Stimulated activated CD4-positive, alpha-beta T cell treated with anti-CD3 and anti-CD28 coated beads, Interleukin-12 subunit alpha, Interleukin-12 subunit beta, amount 100 ng/mL, for 4 hours (primary cell): ENCODE results near the gene HDAC9.

Experiments used
- DNase-seq: peaks from one replicate; pipeline ENCODE4 v3.0.0-alpha.2; 2020

HDAC9 gene

GRCh38 chr7:18526368-18526878 lies 30.9 kb downstream of the HDAC9 start:
- no peak for DNase-seq

GRCh38 chr7:18529239-18529638 lies 33.7 kb downstream of the HDAC9 start:
- no peak for DNase-seq

GRCh38 chr7:18530224-18531179 lies 35.0 kb downstream of the HDAC9 start:
- no peak for DNase-seq

GRCh38 chr7:18531539-18531938 lies 36.0 kb downstream of the HDAC9 start:
- no peak for DNase-seq

- DNase-seq, result no peak
These were observed 37.3 kb downstream of the HDAC9 start for GRCh38 chr7:18532813-18533212.

GRCh38 chr7:18534481-18534880 lies 38.9 kb downstream of the HDAC9 start:
- no peak for DNase-seq

- no peak for DNase-seq
These were observed 40.4 kb downstream of the HDAC9 start for GRCh38 chr7:18535810-18536415.

GRCh38 chr7:18536486-18536885 lies 40.9 kb downstream of the HDAC9 start:
- DNase-seq, result no peak

- DNase-seq, result no peak
These were observed 43.2 kb downstream of the HDAC9 start for GRCh38 chr7:18538554-18539250.

GRCh38 chr7:18540396-18540795 lies 44.8 kb downstream of the HDAC9 start:
- DNase-seq, result no peak

- DNase-seq, result no peak
These were observed 45.8 kb downstream of the HDAC9 start for GRCh38 chr7:18541181-18541870.

GRCh38 chr7:18541871-18542212 lies 46.3 kb downstream of the HDAC9 start:
- DNase-seq, result no peak

GRCh38 chr7:18546576-18546975 lies 51.0 kb downstream of the HDAC9 start:
- DNase-seq, result no peak

- no peak for DNase-seq
These were observed 52.1 kb downstream of the HDAC9 start for GRCh38 chr7:18547509-18548187.

GRCh38 chr7:18548534-18548933 lies 53.0 kb downstream of the HDAC9 start:
- DNase-seq, result no peak

GRCh38 chr7:18550574-18550973 lies 55.0 kb downstream of the HDAC9 start:
- no peak for DNase-seq

- DNase-seq, result no peak
These were observed 56.9 kb downstream of the HDAC9 start for GRCh38 chr7:18552316-18552916.

GRCh38 chr7:18552943-18553604 lies 57.5 kb downstream of the HDAC9 start:
- DNase-seq, result no peak

GRCh38 chr7:18553605-18554003 lies 58.1 kb downstream of the HDAC9 start:
- DNase-seq, result no peak

GRCh38 chr7:18555120-18555519 lies 59.6 kb downstream of the HDAC9 start:
- no peak for DNase-seq

- DNase-seq, result no peak
These were observed 60.4 kb downstream of the HDAC9 start for GRCh38 chr7:18555968-18556367.
